Measurements from ENCODE around the gene POC1B.

DNA sequence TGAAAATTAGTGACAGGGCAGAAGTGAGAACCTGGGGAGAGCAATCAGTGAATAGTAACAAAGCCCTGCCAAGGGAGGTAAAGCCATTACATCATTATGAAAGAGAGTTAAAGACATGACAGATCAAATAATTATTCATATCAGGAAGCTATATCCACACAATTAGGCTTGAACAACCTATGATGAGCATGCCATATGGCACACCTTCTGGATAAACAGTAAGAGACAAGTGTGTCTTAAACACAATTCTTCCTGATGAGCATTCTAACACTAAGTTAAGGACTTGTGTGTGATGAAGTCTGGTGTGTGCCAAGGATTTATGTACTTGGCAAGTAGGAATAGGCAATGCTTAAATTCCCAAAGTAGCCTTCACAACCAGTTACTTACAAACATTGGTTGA is 77.3 kb downstream of the POC1B start:
- TF ChIP-seq CTCF (IDR thresholded peaks at IDR 0.05) (no peak), POLR2A (IDR thresholded peaks at IDR 0.05) (no peak)

All from Peyer's patch (tissue), 4 donors.